ENCODE data around the gene ZFR2.

The ZFR2 gene

GRCh38 chr19:3821857-3822364 lies 46.9 kb downstream of the ZFR2 start:
- TF ChIP-seq CTCF (IDR thresholded peaks at IDR 0.05; ENCODE audit: low read depth, low read length) (peak; percentile 89), MYC (IDR thresholded peaks at IDR 0.05; ENCODE audit: low read depth, low read length) (no peak)
- TF ChIP-seq, protein P1, sequence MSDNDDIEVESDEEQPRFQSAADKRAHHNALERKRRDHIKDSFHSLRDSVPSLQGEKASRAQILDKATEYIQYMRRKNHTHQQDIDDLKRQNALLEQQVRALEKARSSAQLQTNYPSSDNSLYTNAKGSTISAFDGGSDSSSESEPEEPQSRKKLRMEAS (IDR thresholded peaks at IDR 0.05; ENCODE audit: low read depth, low read length) = peak; percentile 53; the same call in 1 of the 2 replicates
- DNase-seq (ENCODE audit: low read depth) = peak; percentile 79
- no peak overlapping the region for H3K4me3 ChIP-seq (ENCODE audit: low read depth, low read length)

DNA sequence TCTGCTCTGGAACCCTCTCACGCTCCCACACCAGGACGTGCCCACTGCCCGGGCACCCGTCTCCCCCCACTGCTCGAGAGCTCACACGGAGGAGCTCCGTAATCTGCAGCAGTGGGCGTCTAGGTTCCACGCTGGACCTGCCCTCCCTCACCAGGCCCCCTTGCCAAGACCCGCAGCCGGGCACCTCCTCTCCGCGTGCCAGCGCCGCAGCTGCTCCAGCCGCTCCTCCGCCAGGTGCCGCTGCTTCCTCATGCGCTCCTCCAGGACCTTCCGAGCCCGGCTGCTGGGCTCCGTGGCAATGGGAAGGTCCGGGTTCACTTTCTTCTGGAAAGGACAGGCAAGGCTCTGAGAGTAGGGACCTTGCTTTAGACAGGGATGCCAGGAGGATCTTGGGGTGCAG lies 47.7 kb downstream of the ZFR2 start:
- no peak for TF ChIP-seq POLR2A (IDR thresholded peaks at IDR 0.05; ENCODE audit: extremely low read depth, insufficient read length)
- no peak for TF ChIP-seq CTCF (IDR thresholded peaks at IDR 0.05; ENCODE audit: low read depth, low read length)
- TF ChIP-seq MYC (IDR thresholded peaks at IDR 0.05; ENCODE audit: low read depth, low read length) = no peak
- TF ChIP-seq, protein P1 (IDR thresholded peaks at IDR 0.05; ENCODE audit: low read depth, low read length) = no peak
- no peak for DNase-seq (ENCODE audit: low read depth)
- H3K4me3 ChIP-seq (ENCODE audit: low read depth, low read length) = no peak overlapping the region

DNA sequence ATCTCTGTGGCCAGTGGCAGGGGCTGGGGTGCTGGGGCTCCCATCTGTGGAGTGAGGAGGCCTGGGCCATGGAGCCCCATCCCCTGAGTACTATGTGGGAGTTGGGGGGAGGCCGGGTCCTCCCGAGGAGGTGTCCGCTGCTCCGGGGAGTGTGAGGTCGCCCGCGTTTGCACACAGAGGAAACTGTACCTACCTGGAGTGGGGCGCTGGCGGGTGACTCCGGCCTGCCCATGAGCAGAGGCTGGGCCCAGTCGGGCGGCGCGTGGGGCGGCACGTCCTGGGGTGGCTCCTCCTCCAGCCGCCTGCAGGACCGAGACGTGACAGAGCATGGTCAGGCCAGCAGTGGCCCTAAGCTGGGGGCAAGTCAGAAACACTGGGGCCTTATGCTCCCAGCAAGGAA lies 48.8 kb downstream of the ZFR2 start:
- no peak overlapping the region for H3K4me3 ChIP-seq (ENCODE audit: low read depth, low read length)
- TF ChIP-seq POLR2A (IDR thresholded peaks at IDR 0.05; ENCODE audit: extremely low read depth, insufficient read length) (no peak), CTCF (IDR thresholded peaks at IDR 0.05; ENCODE audit: low read depth, low read length) (no peak), MYC (IDR thresholded peaks at IDR 0.05; ENCODE audit: low read depth, low read length) (no peak)
- TF ChIP-seq, protein P1 (IDR thresholded peaks at IDR 0.05; ENCODE audit: low read depth, low read length) = no peak
- no peak for DNase-seq (ENCODE audit: low read depth)

- H3K4me3 ChIP-seq (ENCODE audit: low read depth, low read length) = no peak overlapping the region
- DNase-seq (ENCODE audit: low read depth) = no peak
- TF ChIP-seq MYC (IDR thresholded peaks at IDR 0.05; ENCODE audit: low read depth, low read length) = no peak
- TF ChIP-seq POLR2A (IDR thresholded peaks at IDR 0.05; ENCODE audit: extremely low read depth, insufficient read length) = no peak
Observed at GRCh38 chr19:3818918-3819317, 49.9 kb downstream of the ZFR2 start.

- no peak for DNase-seq (ENCODE audit: low read depth)
- TF ChIP-seq POLR2A (IDR thresholded peaks at IDR 0.05; ENCODE audit: extremely low read depth, insufficient read length) = no peak
- TF ChIP-seq, protein P1 (IDR thresholded peaks at IDR 0.05; ENCODE audit: low read depth, low read length) = no peak
- TF ChIP-seq MYC (IDR thresholded peaks at IDR 0.05; ENCODE audit: low read depth, low read length) = no peak
- TF ChIP-seq CTCF (IDR thresholded peaks at IDR 0.05; ENCODE audit: low read depth, low read length) = no peak
- no peak overlapping the region for H3K4me3 ChIP-seq (ENCODE audit: low read depth, low read length)
Observed at GRCh38 chr19:3818466-3818865, 50.4 kb downstream of the ZFR2 start.

- no peak for DNase-seq (ENCODE audit: low read depth)
- no peak for TF ChIP-seq POLR2A (IDR thresholded peaks at IDR 0.05; ENCODE audit: extremely low read depth, insufficient read length)
- TF ChIP-seq CTCF (IDR thresholded peaks at IDR 0.05; ENCODE audit: low read depth, low read length) = no peak
- no peak for TF ChIP-seq MYC (IDR thresholded peaks at IDR 0.05; ENCODE audit: low read depth, low read length)
- TF ChIP-seq, protein P1 (IDR thresholded peaks at IDR 0.05; ENCODE audit: low read depth, low read length) = no peak
- H3K4me3 ChIP-seq (ENCODE audit: low read depth, low read length) = no peak overlapping the region
Observed at GRCh38 chr19:3817761-3818160, 51.1 kb downstream of the ZFR2 start.

Data from NB4 (cell line).